PC-3 (cell line): Measurements from ENCODE around the gene ENPP3. TPM values are rescaled to one million over a fixed set of nuclear protein-coding genes. Genes with fewer than 3 reads are reported as not detected.

ENCODE experiments used
- ATAC-seq: fragments of 200-7000 bp; cut with Tn5 transposase; 2 replicates; pipeline ENCODE4 v1.9.1; 2020; ENCODE audit warnings: mild to moderate bottlenecking, moderate library complexity
- BruUV-seq: library from RNA; stranded (reverse); fragments of 400-500 nt; replicated peaks from 2 replicates; lab custom pipeline; 2021; lab: Mats Ljungman, UMichigan
- CTCF ChIA-PET: fragments of 300-600 bp; sonication (Branson Sonifier 250); formaldehyde crosslinking; loops from one replicate; lab custom pipeline; 2022; ENCODE audit warnings: antibody characterized with exemption; lab: Charles Lee
- POLR2A ChIA-PET: fragments of 300-600 bp; sonication (Branson Sonifier 250); formaldehyde crosslinking; loops from one replicate; lab custom pipeline; 2022; ENCODE audit warnings: antibody characterized with exemption; ENCODE audit not compliant: unreplicated experiment; lab: Charles Lee
- DNase-seq: peaks from one replicate; pipeline ENCODE4 v3.0.0-alpha.2; 2015
- H2AFZ ChIP-seq: fragments of 300-600 bp; sonication (generic); 2 replicates; pipeline ENCODE4 v1.6.0; 2016; ENCODE audit warnings: antibody characterized with exemption, low read length
- H3F3A ChIP-seq: fragments of 300-600 bp; sonication (generic); one replicate; pipeline ENCODE4 v1.6.0; 2017; ENCODE audit warnings: antibody characterized with exemption, low read length, control low read depth, mild to moderate bottlenecking; ENCODE audit not compliant: unreplicated experiment
- H3K27ac ChIP-seq: fragments of 300-600 bp; sonication (generic); 2 replicates; pipeline ENCODE4 v1.5.1; 2016; ENCODE audit warnings: mild to moderate bottlenecking, low read length
- H3K27me3 ChIP-seq: fragments of 300-600 bp; sonication (generic); 2 replicates; pipeline ENCODE4 v1.6.1; 2016; ENCODE audit warnings: low read length, mixed read lengths
- H3K36me3 ChIP-seq: fragments of 300-600 bp; sonication (generic); 2 replicates; pipeline ENCODE4 v1.6.1; 2016; ENCODE audit warnings: low read depth, mixed run types, low read length, mixed read lengths
- H3K4me1 ChIP-seq: fragments of 300-600 bp; sonication (generic); 2 replicates; pipeline ENCODE4 v1.5.1; 2016; ENCODE audit warnings: low read length; ENCODE audit not compliant: insufficient read depth
- H3K4me2 ChIP-seq: fragments of 300-600 bp; sonication (generic); 2 replicates; pipeline ENCODE4 v1.6.0; 2016; ENCODE audit warnings: low read length
- H3K4me3 ChIP-seq: fragments of 300-600 bp; sonication (generic); 2 replicates; pipeline ENCODE4 v1.5.1; 2016; ENCODE audit warnings: mild to moderate bottlenecking, low read length, mixed read lengths
- H3K79me2 ChIP-seq: fragments of 300-600 bp; sonication (generic); 2 replicates; pipeline ENCODE4 v1.6.1; 2017; ENCODE audit warnings: low read length, mixed read lengths
- H3K9ac ChIP-seq: fragments of 300-600 bp; sonication (generic); 2 replicates; pipeline ENCODE4 v1.6.0; 2016; ENCODE audit warnings: mild to moderate bottlenecking, low read length
- H3K9me2 ChIP-seq: fragments of 300-600 bp; sonication (generic); replicated peaks from 2 replicates; pipeline ENCODE4 v1.6.1; 2016; ENCODE audit warnings: mixed run types, low read length, mixed read lengths
- H3K9me3 ChIP-seq: fragments of 300-600 bp; sonication (generic); 2 replicates; pipeline ENCODE4 v1.6.1; 2016; ENCODE audit warnings: low read length, mixed read lengths
- H4K20me1 ChIP-seq: fragments of 300-600 bp; sonication (generic); 2 replicates; pipeline ENCODE4 v1.6.1; 2016; ENCODE audit warnings: low read length, mixed read lengths
- EZH2 ChIP-seq: fragments of 300-600 bp; sonication (generic); IDR thresholded peaks from one replicate; pipeline ENCODE4 v1.6.1; 2017; ENCODE audit warnings: antibody characterized with exemption, mild to moderate bottlenecking, low read length; ENCODE audit not compliant: unreplicated experiment
- EZH2phosphoT487 ChIP-seq: fragments of 300-600 bp; sonication (generic); IDR thresholded peaks from 2 replicates; pipeline ENCODE4 v1.6.1; 2018; ENCODE audit warnings: mild to moderate bottlenecking, antibody characterized with exemption, low read length, borderline replicate concordance
- intact Hi-C: fragments of 100-400 bp; cut with micrococcal nuclease; formaldehyde crosslinking; loops from 2 replicates; pipeline ENCODE4 v1.9.0; 2023
- total RNA-seq: library from RNA; depleted of rRNA; stranded (reverse); fragments of >200 nt; gene quantifications from 2 replicates; pipeline ENCODE4 v1.2.3, GENCODE V29; 2014
- TF ChIP-seq, protein P1 (sequence below): fragments of 300-600 bp; sonication (generic); conservative IDR thresholded peaks from 2 replicates; pipeline ENCODE4 v1.5.1; 2017; ENCODE audit warnings: antibody characterized with exemption, low read depth, mild to moderate bottlenecking, low read length

ENPP3 gene
- total RNA-seq, 1 experiment from 2014 or later: 0.18 TPM

DNA sequence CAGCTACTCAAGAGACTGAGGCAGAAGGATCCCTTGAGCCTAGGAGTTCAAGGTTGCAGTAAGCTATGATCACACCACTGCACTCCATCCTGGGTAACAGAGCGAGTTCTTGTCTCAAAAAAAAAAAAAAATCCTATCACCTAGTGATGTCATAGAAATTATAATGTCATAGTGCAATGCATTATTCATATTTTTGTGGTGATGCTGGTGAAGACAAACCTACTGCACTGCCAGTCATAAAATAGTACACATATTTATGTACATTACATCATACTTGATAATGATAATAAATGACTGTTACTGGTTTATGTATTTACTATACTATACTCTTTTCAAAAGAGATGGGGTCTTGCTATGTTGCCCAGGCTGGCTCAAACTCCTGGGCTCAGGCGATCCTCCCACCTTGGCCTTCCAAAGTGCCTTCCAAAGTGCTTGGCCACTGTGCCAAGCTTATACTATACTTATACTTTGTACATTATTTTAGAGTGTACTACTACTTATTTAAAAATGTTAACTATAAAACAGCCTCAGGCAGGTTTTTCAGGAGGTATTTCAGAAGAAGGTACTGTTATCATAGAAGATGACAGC, 26.6 kb downstream of the ENPP3 start:
- TF ChIP-seq, protein P1, sequence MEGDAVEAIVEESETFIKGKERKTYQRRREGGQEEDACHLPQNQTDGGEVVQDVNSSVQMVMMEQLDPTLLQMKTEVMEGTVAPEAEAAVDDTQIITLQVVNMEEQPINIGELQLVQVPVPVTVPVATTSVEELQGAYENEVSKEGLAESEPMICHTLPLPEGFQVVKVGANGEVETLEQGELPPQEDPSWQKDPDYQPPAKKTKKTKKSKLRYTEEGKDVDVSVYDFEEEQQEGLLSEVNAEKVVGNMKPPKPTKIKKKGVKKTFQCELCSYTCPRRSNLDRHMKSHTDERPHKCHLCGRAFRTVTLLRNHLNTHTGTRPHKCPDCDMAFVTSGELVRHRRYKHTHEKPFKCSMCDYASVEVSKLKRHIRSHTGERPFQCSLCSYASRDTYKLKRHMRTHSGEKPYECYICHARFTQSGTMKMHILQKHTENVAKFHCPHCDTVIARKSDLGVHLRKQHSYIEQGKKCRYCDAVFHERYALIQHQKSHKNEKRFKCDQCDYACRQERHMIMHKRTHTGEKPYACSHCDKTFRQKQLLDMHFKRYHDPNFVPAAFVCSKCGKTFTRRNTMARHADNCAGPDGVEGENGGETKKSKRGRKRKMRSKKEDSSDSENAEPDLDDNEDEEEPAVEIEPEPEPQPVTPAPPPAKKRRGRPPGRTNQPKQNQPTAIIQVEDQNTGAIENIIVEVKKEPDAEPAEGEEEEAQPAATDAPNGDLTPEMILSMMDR: no peak
- TF ChIP-seq EZH2phosphoT487 (no peak), EZH2 (no peak)
- BruUV-seq: no TSS peak
- CTCF ChIA-PET: no interaction called here
- H3K36me3 ChIP-seq: no peaks in the 10 kb centered on the region
- intact Hi-C loops: no loop called here
- H3K79me2 ChIP-seq: no peaks in the 10 kb centered on the region
- no peaks in the 10 kb centered on the region for H4K20me1 ChIP-seq
- no peak overlapping the region for H3K27ac ChIP-seq
- DNase-seq (no peak), ATAC-seq (no peak)
- H3F3A ChIP-seq: no peaks in the 10 kb centered on the region
- H3K9ac ChIP-seq: no peak overlapping the region
- peaks cover 11% of the 10 kb centered on the region for H3K4me1 ChIP-seq
- H2AFZ ChIP-seq: no peak overlapping the region
- H3K4me2 ChIP-seq: no peak overlapping the region
- POLR2A ChIA-PET: interaction anchor here (0.6 kb wide), 1 partner anchor 230 kb away, joined by 11 read pairs; no protein-coding TSS in a partner anchor
- no peak overlapping the region for H3K4me3 ChIP-seq
- H3K27me3 ChIP-seq: no peaks in the 10 kb centered on the region
- no peaks in the 10 kb centered on the region for H3K9me3 ChIP-seq
- H3K9me2 ChIP-seq: no peaks in the 10 kb centered on the region

DNA sequence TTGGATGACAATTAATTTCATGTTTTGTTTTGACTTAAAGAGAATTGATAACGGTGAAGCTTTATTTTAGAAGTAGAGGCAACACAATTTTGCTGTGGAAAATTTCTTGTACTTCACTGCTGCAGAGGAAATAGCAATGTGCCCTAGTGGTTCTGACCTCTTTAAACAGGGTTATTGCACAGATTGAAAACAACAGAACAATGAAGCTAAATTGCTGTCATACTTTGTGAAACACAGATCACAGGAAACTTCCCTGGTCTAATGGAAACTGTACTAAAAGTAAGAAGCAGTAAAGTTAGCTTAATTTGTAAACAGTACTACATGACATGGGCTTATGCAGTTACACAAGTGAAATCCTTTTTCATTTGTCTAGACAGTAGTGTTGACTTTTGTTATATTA, 32.8 kb downstream of the ENPP3 start:
- Histone ChIP-seq H3K4me1 (no peaks in the 10 kb centered on the region), H2AFZ (no peak overlapping the region)
- CTCF ChIA-PET: no interaction called here

DNA sequence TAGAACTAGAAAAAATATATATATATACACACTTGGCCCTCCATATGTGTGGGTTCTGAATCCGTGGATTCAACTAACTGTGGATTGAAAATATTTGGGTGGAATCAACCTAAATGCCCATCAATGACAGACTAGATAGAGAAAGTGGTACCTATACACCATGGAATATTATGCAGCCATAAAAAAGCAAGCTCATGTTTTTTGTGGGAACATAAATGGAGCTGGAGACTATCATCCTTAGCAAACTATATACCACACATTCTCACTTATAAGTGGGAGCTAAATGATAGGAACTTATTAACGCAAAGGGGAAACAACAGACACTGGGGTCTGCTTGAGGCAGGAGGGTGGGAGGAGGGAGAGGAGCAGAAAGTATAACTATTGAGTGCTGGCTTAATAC, 36.1 kb downstream of the ENPP3 start:
- DNase-seq: no peak
- intact Hi-C loops: no loop called here

More for the DNA sequence above, 32.8 kb downstream of the ENPP3 start:
- no TSS peak for BruUV-seq
- Histone ChIP-seq H3F3A (no peaks in the 10 kb centered on the region), H3K36me3 (no peaks in the 10 kb centered on the region), H3K79me2 (no peaks in the 10 kb centered on the region), H3K27ac (no peak overlapping the region), H3K9me2 (no peaks in the 10 kb centered on the region), H3K9me3 (no peaks in the 10 kb centered on the region), H3K4me3 (no peak overlapping the region), H3K27me3 (no peaks in the 10 kb centered on the region), H4K20me1 (no peaks in the 10 kb centered on the region), H3K9ac (no peak overlapping the region), H3K4me2 (no peak overlapping the region)
- POLR2A ChIA-PET: no interaction called here
- no peak for ATAC-seq
- intact Hi-C loops: no loop called here
- no peak for DNase-seq
- TF ChIP-seq EZH2phosphoT487 (no peak), EZH2 (no peak)
- TF ChIP-seq, protein P1: no peak

More for the DNA sequence above, 36.1 kb downstream of the ENPP3 start:
- H2AFZ ChIP-seq: no peak overlapping the region
- no peaks in the 10 kb centered on the region for H3K4me1 ChIP-seq
- H3K27me3 ChIP-seq: no peaks in the 10 kb centered on the region
- no peaks in the 10 kb centered on the region for H3F3A ChIP-seq
- H4K20me1 ChIP-seq: no peaks in the 10 kb centered on the region
- H3K36me3 ChIP-seq: no peaks in the 10 kb centered on the region
- no peak overlapping the region for H3K4me2 ChIP-seq
- no TSS peak for BruUV-seq
- POLR2A ChIA-PET: no interaction called here
- CTCF ChIA-PET: no interaction called here
- no peaks in the 10 kb centered on the region for H3K9me2 ChIP-seq
- ATAC-seq: no peak
- no peaks in the 10 kb centered on the region for H3K79me2 ChIP-seq
- no peak overlapping the region for H3K9ac ChIP-seq
- no peak overlapping the region for H3K27ac ChIP-seq
- no peaks in the 10 kb centered on the region for H3K9me3 ChIP-seq
- TF ChIP-seq EZH2phosphoT487: no peak
- TF ChIP-seq, protein P1: no peak
- no peak for TF ChIP-seq EZH2
- no peak overlapping the region for H3K4me3 ChIP-seq
